K562 (cell line): ENCODE measurements around the gene MANEAL. TPM values are rescaled to one million over a fixed set of nuclear protein-coding genes. Genes with fewer than 3 reads are reported as not detected.

ENCODE experiments used
- BRCA1 ChIP-seq, 2 experiments: fragments of 450-650 bp in 1 of 2; sonication (generic) in 1 of 2; formaldehyde crosslinking in 1 of 2; IDR thresholded peaks; 2 replicates each; pipeline versions ENCODE4 v1.5.0 to v1.6.1; 2017 to 2020; ENCODE audit warnings: mild to moderate bottlenecking in 1 of 2, missing genetic modification reagents in 1 of 2
- CHD1 ChIP-seq: fragments of 200-600 bp; sonication (generic); IDR thresholded peaks from one replicate; pipeline ENCODE4 v1.6.1; 2012; ENCODE audit warnings: mild to moderate bottlenecking, moderate library complexity, low read length, inconsistent platforms
- CTBP1 ChIP-seq: fragments of 450-650 bp; IDR thresholded peaks from 2 replicates; pipeline ENCODE4 v1.6.1; 2016; ENCODE audit warnings: borderline replicate concordance
- IRF2 ChIP-seq: sonication (generic); formaldehyde crosslinking; IDR thresholded peaks from 2 replicates; pipeline ENCODE4 v1.8.1; 2022; ENCODE audit warnings: mild to moderate bottlenecking, missing genetic modification reagents
- MEF2D ChIP-seq: conservative IDR thresholded peaks from 2 replicates; pipeline ENCODE4 v1.6.1; 2016; ENCODE audit warnings: low read depth, missing genetic modification characterization, missing compliant biosample characterization
- NCOA2 ChIP-seq, 2 experiments: fragments of 450-650 bp; IDR thresholded peaks; 2 replicates each; pipeline ENCODE4 v1.6.1; 2018; ENCODE audit warnings: mild to moderate bottlenecking in 2 of 2, moderate library complexity in 1 of 2; ENCODE audit not compliant: partially characterized antibody in 2 of 2
- PRPF4 ChIP-seq: fragments of 200-400 bp; formaldehyde crosslinking; IDR thresholded peaks from one replicate; pipeline ENCODE4 v1.6.1; 2017; ENCODE audit warnings: low read length, low read depth, mild to moderate bottlenecking; ENCODE audit not compliant: insufficient read depth, poor library complexity, severe bottlenecking
- SPI1 ChIP-seq: IDR thresholded peaks from 2 replicates; pipeline ENCODE4 v1.6.1; 2011; ENCODE audit warnings: low read depth, low read length, control low read depth, borderline replicate concordance
- YY1 ChIP-seq, 3 experiments: IDR thresholded peaks; 2 replicates each; pipeline ENCODE4 v1.6.1; 2011; ENCODE audit warnings: low read length in 2 of 3, mild to moderate bottlenecking in 2 of 3, moderate library complexity in 2 of 3, borderline replicate concordance in 1 of 3, control low read depth in 1 of 3, low read depth in 1 of 3; ENCODE audit not compliant: insufficient read depth in 3 of 3, insufficient replicate concordance in 2 of 3, control insufficient read depth in 1 of 3, insufficient read length in 1 of 3; ENCODE audit errors: extremely low read depth in 1 of 3
- ZNF174 ChIP-seq: fragments of 250-450 bp; sonication (Bioruptor Pico); IDR thresholded peaks from 2 replicates; pipeline ENCODE4 v1.4.0; 2020; ENCODE audit warnings: mild to moderate bottlenecking
- ZNF780A ChIP-seq: fragments of 250-450 bp; sonication (Bioruptor Pico); IDR thresholded peaks from 2 replicates; pipeline ENCODE4 v1.5.0; 2021; ENCODE audit warnings: mild to moderate bottlenecking
- polyA plus RNA-seq, 8 experiments: library from polyadenylated mRNA; depleted of rRNA in 4 of 8; stranded (reverse) in 5 of 8; unstranded in 3 of 8; fragments of >200 nt; fragmentation: Nextera tagmentation in 2 of 8; fragmentation: Illumina TruSeq in 1 of 8; extraction: Ambion mirVana in 2 of 8; extraction: Trizol in 1 of 8; gene quantifications; 2 replicates each; pipeline versions ENCODE4 v1.2.1 to v1.2.3, GENCODE V29; 2011 to 2014; ENCODE audit warnings: inconsistent platforms in 1 of 8, missing spikeins in 1 of 8
- total RNA-seq, 7 experiments: library from RNA; depleted of rRNA in 6 of 7; stranded (reverse); fragments of >200 nt in 6 of 7; fragmentation: Illumina TruSeq in 2 of 7; extraction: Trizol in 2 of 7; gene quantifications; 2 replicates each; pipeline versions ENCODE4 v1.2.1 to v1.2.3, GENCODE V29; 2011 to 2021; ENCODE audit warnings: low replicate concordance in 1 of 7
- TF ChIP-seq, protein P1 (sequence below), 2 experiments: fragments of 250-450 bp in 1 of 2; fragments of 450-650 bp in 1 of 2; sonication (Bioruptor Pico) in 1 of 2; IDR thresholded peaks; 2 replicates each; pipeline versions ENCODE4 v1.6.1 to v1.8.0; 2016 to 2021; ENCODE audit warnings: mild to moderate bottlenecking in 2 of 2, moderate library complexity in 2 of 2, missing compliant biosample characterization in 1 of 2, missing genetic modification characterization in 1 of 2
- TF ChIP-seq, protein P2 (sequence below): fragments of 250-450 bp; sonication (Bioruptor Pico); IDR thresholded peaks from 2 replicates; pipeline ENCODE4 v1.8.0; 2022; ENCODE audit warnings: inconsistent platforms, mild to moderate bottlenecking, moderate library complexity, borderline replicate concordance
- TF ChIP-seq, protein P3 (sequence below), 2 experiments: fragments of 200-800 bp in 1 of 2; sonication (Bioruptor generic) in 1 of 2; sonication (generic) in 1 of 2; formaldehyde crosslinking in 1 of 2; IDR thresholded peaks in 1 of 2; conservative IDR thresholded peaks in 1 of 2; 2 replicates each; pipeline versions ENCODE4 v1.5.0 to v1.6.1; 2016 to 2020; ENCODE audit warnings: missing compliant biosample characterization in 1 of 2, missing genetic modification characterization in 1 of 2, missing genetic modification reagents in 1 of 2
- TF ChIP-seq, protein P4 (sequence below): sonication (generic); formaldehyde crosslinking; IDR thresholded peaks from 2 replicates; pipeline ENCODE4 v1.8.0; 2022; ENCODE audit warnings: mild to moderate bottlenecking, missing genetic modification reagents

The MANEAL gene
- total and polyA plus RNA-seq, 9 of the 15 experiments (the other 6 are each of a cell fraction or from before 2014, with no cell fraction given), result 0.37 to 3.2 (median 1.2) TPM

DNA sequence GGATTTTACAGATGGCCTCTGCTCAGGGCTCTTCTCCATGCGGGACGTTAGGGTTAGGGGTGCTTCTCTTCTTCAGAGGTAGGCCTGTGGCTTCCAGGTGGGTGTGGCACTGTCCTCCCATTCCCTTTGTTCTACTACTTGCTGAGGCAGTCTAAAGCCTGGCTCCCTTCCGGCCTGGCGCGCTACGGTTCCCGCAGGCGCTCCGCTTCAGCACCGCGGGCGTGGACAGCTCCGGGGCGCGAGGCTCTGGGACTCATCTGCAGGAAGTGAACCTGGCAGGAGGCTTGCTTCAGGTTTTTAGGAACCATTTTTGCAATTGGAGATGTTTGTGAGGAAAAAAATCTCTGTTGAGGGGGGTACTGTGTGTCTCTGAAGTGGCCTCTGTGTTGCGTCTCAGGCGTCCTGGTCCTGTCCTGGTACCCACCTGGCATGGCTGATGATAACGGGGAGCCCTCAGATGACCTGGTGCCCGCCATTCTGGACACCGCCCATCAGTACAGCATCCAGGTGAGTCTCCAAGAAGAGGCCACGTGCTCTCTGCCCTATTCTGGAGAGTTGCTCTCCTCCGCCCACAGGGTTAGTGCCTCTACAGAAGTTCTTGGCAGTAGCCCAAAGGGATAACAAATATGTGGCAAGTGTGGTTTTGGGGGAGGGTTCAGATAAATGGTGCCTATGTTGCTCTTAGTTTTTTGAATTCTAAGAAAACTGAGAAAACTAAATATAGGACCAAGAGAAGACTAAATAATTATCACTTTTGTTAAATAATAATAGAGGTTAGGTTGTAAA, 1.9 kb downstream of the MANEAL start (continued):
- TF ChIP-seq, protein P1, sequence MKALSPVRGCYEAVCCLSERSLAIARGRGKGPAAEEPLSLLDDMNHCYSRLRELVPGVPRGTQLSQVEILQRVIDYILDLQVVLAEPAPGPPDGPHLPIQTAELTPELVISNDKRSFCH (CRISPR knock-in tag; IDR thresholded peaks at IDR 0.05), result no peak
- TF ChIP-seq, protein P1 (tag; IDR thresholded peaks at IDR 0.05), result no peak
- TF ChIP-seq, protein P2, sequence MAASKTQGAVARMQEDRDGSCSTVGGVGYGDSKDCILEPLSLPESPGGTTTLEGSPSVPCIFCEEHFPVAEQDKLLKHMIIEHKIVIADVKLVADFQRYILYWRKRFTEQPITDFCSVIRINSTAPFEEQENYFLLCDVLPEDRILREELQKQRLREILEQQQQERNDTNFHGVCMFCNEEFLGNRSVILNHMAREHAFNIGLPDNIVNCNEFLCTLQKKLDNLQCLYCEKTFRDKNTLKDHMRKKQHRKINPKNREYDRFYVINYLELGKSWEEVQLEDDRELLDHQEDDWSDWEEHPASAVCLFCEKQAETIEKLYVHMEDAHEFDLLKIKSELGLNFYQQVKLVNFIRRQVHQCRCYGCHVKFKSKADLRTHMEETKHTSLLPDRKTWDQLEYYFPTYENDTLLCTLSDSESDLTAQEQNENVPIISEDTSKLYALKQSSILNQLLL (CRISPR knock-in tag), result no peak
- TF ChIP-seq PRPF4 (no peak), NCOA2 (IDR thresholded peaks at IDR 0.05; ENCODE audit: partially characterized antibody in 2 of 2) (no peak), ZNF780A (no peak), CTBP1 (peak; percentile 54; the same call in 1 of the 2 replicates), ZNF174 (CRISPR knock-in tag) (no peak), BRCA1 (IDR thresholded peaks at IDR 0.05) (no peak), BRCA1 (CRISPR knock-in tag; IDR thresholded peaks at IDR 0.05) (no peak), IRF2 (no peak), SPI1 (0 out of 2 replicates have a peak, but pooled peaks have one; percentile 10), YY1 (IDR thresholded peaks at IDR 0.05; ENCODE audit: borderline replicate concordance in 1 of 3, control insufficient read depth in 1 of 3, extremely low read depth in 1 of 3, insufficient read depth in 3 of 3, insufficient read length in 1 of 3, insufficient replicate concordance in 2 of 3, low read depth in 1 of 3, low read length in 2 of 3) (peak in 2 of 3 experiments; percentile 2 to 22), CHD1 (no peak), MEF2D (tag) (no peak)
- TF ChIP-seq, protein P3, sequence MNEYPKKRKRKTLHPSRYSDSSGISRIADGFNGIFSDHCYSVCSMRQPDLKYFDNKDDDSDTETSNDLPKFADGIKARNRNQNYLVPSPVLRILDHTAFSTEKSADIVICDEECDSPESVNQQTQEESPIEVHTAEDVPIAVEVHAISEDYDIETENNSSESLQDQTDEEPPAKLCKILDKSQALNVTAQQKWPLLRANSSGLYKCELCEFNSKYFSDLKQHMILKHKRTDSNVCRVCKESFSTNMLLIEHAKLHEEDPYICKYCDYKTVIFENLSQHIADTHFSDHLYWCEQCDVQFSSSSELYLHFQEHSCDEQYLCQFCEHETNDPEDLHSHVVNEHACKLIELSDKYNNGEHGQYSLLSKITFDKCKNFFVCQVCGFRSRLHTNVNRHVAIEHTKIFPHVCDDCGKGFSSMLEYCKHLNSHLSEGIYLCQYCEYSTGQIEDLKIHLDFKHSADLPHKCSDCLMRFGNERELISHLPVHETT (CRISPR knock-in tag; conservative IDR thresholded peaks at IDR 0.05 in 1 of 2, IDR thresholded peaks at IDR 0.05 in 1 of 2), result 0 out of 4 replicates have a peak, but pooled peaks of 1 of the 2 experiments have one; percentile 81
- TF ChIP-seq, protein P4, sequence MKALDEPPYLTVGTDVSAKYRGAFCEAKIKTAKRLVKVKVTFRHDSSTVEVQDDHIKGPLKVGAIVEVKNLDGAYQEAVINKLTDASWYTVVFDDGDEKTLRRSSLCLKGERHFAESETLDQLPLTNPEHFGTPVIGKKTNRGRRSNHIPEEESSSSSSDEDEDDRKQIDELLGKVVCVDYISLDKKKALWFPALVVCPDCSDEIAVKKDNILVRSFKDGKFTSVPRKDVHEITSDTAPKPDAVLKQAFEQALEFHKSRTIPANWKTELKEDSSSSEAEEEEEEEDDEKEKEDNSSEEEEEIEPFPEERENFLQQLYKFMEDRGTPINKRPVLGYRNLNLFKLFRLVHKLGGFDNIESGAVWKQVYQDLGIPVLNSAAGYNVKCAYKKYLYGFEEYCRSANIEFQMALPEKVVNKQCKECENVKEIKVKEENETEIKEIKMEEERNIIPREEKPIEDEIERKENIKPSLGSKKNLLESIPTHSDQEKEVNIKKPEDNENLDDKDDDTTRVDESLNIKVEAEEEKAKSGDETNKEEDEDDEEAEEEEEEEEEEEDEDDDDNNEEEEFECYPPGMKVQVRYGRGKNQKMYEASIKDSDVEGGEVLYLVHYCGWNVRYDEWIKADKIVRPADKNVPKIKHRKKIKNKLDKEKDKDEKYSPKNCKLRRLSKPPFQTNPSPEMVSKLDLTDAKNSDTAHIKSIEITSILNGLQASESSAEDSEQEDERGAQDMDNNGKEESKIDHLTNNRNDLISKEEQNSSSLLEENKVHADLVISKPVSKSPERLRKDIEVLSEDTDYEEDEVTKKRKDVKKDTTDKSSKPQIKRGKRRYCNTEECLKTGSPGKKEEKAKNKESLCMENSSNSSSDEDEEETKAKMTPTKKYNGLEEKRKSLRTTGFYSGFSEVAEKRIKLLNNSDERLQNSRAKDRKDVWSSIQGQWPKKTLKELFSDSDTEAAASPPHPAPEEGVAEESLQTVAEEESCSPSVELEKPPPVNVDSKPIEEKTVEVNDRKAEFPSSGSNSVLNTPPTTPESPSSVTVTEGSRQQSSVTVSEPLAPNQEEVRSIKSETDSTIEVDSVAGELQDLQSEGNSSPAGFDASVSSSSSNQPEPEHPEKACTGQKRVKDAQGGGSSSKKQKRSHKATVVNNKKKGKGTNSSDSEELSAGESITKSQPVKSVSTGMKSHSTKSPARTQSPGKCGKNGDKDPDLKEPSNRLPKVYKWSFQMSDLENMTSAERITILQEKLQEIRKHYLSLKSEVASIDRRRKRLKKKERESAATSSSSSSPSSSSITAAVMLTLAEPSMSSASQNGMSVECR, result peak; percentile 95
